Hepatocyte (in vitro differentiated cells): Measurements from ENCODE around the gene DPP8. TPM values are rescaled to one million over a fixed set of nuclear protein-coding genes. Genes with fewer than 3 reads are reported as not detected.

Experiments
- DNase-seq: peaks from one replicate; pipeline ENCODE4 v3.0.0-alpha.2; 2016; ENCODE audit warnings: low spot score
- H2AFZ ChIP-seq: fragments of 200-600 bp; sonication (generic); 2 replicates; pipeline ENCODE4 v1.6.0; 2016; ENCODE audit warnings: antibody characterized with exemption, mild to moderate bottlenecking
- H3K27ac ChIP-seq: fragments of 200-600 bp; sonication (generic); 2 replicates; pipeline ENCODE4 v1.5.1; 2016; ENCODE audit warnings: mild to moderate bottlenecking
- H3K27me3 ChIP-seq: fragments of 200-600 bp; sonication (generic); 2 replicates; pipeline ENCODE4 v1.6.1; 2016
- H3K36me3 ChIP-seq: fragments of 200-600 bp; sonication (generic); replicated peaks from 2 replicates; pipeline ENCODE4 v1.5.1; 2016; ENCODE audit warnings: low read depth; ENCODE audit not compliant: insufficient read depth
- H3K4me1 ChIP-seq: fragments of 200-600 bp; sonication (generic); 2 replicates; pipeline ENCODE4 v1.5.1; 2016; ENCODE audit warnings: mild to moderate bottlenecking, moderate library complexity; ENCODE audit not compliant: insufficient read depth
- H3K4me2 ChIP-seq: fragments of 200-600 bp; sonication (generic); 2 replicates; pipeline ENCODE4 v1.6.0; 2016
- H3K4me3 ChIP-seq: fragments of 200-600 bp; sonication (generic); 2 replicates; pipeline ENCODE4 v1.5.1; 2016; ENCODE audit warnings: mild to moderate bottlenecking
- H3K79me2 ChIP-seq: fragments of 200-600 bp; sonication (generic); 2 replicates; pipeline ENCODE4 v1.6.0; 2017; ENCODE audit warnings: mild to moderate bottlenecking
- H3K9me2 ChIP-seq: fragments of 200-600 bp; sonication (generic); replicated peaks from 2 replicates; pipeline ENCODE4 v1.6.0; 2017; ENCODE audit warnings: mild to moderate bottlenecking; ENCODE audit not compliant: insufficient read depth
- H3K9me3 ChIP-seq: fragments of 200-600 bp; sonication (generic); 2 replicates; pipeline ENCODE4 v1.5.1; 2016; ENCODE audit warnings: low read depth, mild to moderate bottlenecking
- H4K20me1 ChIP-seq: fragments of 200-600 bp; sonication (generic); 2 replicates; pipeline ENCODE4 v1.6.0; 2016; ENCODE audit warnings: mild to moderate bottlenecking; ENCODE audit not compliant: insufficient read depth, poor library complexity, severe bottlenecking
- EZH2 ChIP-seq: fragments of 200-600 bp; sonication (generic); IDR thresholded peaks from 2 replicates; pipeline ENCODE4 v1.6.1; 2016; ENCODE audit warnings: antibody characterized with exemption, mild to moderate bottlenecking, borderline replicate concordance
- EZH2phosphoT487 ChIP-seq: fragments of 200-600 bp; sonication (generic); IDR thresholded peaks from one replicate; pipeline ENCODE4 v1.6.1; 2018; ENCODE audit warnings: antibody characterized with exemption, mild to moderate bottlenecking, low read depth, moderate library complexity; ENCODE audit not compliant: unreplicated experiment, severe bottlenecking
- WGBS: methylation state at CpG from one replicate; pipeline ENCODE4 v1.1.6; 2016; ENCODE audit warnings: low lambda C conversion rate; ENCODE audit errors: missing lambda C conversion rate; 5-methylcytosine and 5-hydroxymethylcytosine counted together
- polyA plus RNA-seq: library from polyadenylated mRNA; unstranded; fragments of >200 nt; fragmentation: Nextera tagmentation; extraction: Ambion mirVana; gene quantifications from 2 replicates; pipeline ENCODE4 v1.2.1, GENCODE V29; 2016
- total RNA-seq: library from RNA; depleted of rRNA; stranded (reverse); fragments of >200 nt; gene quantifications from 2 replicates; pipeline ENCODE4 v1.2.3, GENCODE V29; 2014
- TF ChIP-seq, protein P1 (sequence below): fragments of 200-600 bp; sonication (generic); IDR thresholded peaks from 2 replicates; pipeline ENCODE4 v1.5.1; 2016; ENCODE audit warnings: antibody characterized with exemption, mild to moderate bottlenecking; ENCODE audit not compliant: poor library complexity

The DPP8 gene
- total and polyA plus RNA-seq, 2 experiments from 2014 or later, result 23.3 to 25.3 TPM

DNA sequence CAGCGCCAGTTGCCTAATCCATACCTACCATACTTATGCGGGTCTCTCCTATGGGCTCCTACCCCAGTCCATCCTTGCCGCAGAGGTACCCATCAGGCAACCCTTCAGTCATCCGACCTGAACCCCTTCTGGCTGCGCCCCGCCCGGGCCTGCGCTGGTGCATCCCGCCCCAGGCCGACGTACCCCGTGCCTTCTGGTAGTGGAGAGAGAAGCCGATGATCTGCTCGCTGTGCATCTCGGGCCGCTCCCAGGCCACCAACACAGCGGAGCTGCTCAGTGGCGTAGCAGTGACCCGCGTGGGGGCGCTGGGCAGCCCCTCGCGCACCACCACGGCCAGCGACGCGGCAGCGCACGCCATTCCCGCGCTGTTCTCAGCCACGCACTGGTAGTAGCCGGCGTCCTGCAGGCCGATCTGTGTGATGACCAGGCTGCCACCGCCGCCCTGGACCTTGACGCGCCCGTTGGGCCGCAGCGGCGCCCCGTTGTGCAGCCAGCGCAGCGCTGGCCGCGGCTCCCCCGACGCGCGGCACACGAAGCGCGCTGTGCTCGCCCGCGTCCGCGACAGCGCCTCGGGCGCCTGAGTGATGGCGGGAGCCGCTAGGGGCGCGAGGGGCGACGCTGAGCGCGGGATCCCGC lies 121.8 kb downstream of the DPP8 start:
- 75% methylated on average over 31 of the region's 72 CpGs for WGBS

DNA sequence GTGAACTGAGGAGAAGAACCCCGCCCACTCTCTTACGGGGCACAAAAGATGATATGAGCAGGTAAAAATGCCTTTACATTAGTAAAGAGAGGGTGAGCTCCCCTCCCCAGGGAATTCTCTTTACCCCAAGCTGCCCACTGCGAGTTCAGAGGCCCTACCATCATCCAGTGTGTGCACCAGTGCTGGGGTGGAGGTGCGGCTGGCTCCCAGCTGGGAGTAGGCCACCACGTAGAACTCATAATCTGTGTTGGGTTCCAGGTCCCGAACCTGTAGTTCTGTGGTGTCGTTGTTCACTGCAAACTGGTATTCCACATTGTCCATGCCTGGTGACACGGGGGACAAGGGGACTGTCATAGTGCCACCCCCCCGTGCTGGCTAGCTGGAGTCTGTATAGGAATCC lies 122.6 kb downstream of the DPP8 start:
- Histone ChIP-seq H3K4me3 (no peak overlapping the region), H3K27ac (no peak overlapping the region), H3K79me2 (no peaks in the 10 kb centered on the region), H3K36me3 (no peaks in the 10 kb centered on the region), H3K9me2 (no peaks in the 10 kb centered on the region), H2AFZ (no peak overlapping the region), H3K27me3 (peaks cover 22% of the 10 kb centered on the region), H3K4me2 (no peak overlapping the region), H3K9me3 (no peaks in the 10 kb centered on the region), H4K20me1 (no peaks in the 10 kb centered on the region), H3K4me1 (no peaks in the 10 kb centered on the region)
- TF ChIP-seq EZH2phosphoT487, result no peak
- TF ChIP-seq, protein P1, sequence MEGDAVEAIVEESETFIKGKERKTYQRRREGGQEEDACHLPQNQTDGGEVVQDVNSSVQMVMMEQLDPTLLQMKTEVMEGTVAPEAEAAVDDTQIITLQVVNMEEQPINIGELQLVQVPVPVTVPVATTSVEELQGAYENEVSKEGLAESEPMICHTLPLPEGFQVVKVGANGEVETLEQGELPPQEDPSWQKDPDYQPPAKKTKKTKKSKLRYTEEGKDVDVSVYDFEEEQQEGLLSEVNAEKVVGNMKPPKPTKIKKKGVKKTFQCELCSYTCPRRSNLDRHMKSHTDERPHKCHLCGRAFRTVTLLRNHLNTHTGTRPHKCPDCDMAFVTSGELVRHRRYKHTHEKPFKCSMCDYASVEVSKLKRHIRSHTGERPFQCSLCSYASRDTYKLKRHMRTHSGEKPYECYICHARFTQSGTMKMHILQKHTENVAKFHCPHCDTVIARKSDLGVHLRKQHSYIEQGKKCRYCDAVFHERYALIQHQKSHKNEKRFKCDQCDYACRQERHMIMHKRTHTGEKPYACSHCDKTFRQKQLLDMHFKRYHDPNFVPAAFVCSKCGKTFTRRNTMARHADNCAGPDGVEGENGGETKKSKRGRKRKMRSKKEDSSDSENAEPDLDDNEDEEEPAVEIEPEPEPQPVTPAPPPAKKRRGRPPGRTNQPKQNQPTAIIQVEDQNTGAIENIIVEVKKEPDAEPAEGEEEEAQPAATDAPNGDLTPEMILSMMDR, result no peak
- no peak for TF ChIP-seq EZH2
- no peak for DNase-seq
- WGBS, result 91% methylated on average over 9 of the region's 9 CpGs

More for the DNA sequence above, 121.8 kb downstream of the DPP8 start:
- no peaks in the 10 kb centered on the region for H3K4me1 ChIP-seq
- DNase-seq, result no peak
- H3K4me2 ChIP-seq, result no peak overlapping the region
- no peaks in the 10 kb centered on the region for H3K79me2 ChIP-seq
- no peak overlapping the region for H3K27ac ChIP-seq
- TF ChIP-seq EZH2phosphoT487 (no peak), EZH2 (no peak)
- TF ChIP-seq, protein P1, result no peak
- no peak overlapping the region for H2AFZ ChIP-seq
- H4K20me1 ChIP-seq, result no peaks in the 10 kb centered on the region
- H3K9me2 ChIP-seq, result no peaks in the 10 kb centered on the region
- H3K36me3 ChIP-seq, result no peaks in the 10 kb centered on the region
- H3K27me3 ChIP-seq, result peaks cover 22% of the 10 kb centered on the region
- H3K4me3 ChIP-seq, result no peak overlapping the region
- no peaks in the 10 kb centered on the region for H3K9me3 ChIP-seq

DNA sequence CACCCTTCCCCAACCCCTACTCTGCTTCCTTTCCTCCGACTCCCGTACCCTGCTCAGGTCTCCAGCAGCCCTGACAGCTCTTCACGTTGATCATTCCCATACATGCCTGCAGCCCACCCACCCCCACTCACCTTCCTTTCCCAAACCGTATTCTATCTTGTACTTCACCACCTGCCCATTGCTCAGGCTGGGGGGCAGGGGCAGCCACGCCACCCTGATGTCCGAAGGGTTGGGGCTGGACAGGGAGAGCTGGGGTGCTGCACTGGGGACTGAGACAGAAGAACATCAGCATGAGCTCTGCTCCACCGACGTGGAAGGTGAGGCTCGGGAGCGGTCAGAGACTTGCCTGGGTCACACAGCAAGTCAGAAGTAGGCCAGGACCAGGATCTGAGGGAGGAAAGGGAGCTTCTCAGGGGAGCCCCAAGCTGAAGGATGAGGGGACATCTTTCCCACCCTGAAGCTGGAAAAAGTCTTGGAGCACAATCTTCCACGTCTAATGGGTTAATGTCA lies 123.2 kb downstream of the DPP8 start:
- Histone ChIP-seq H3K4me1 (no peaks in the 10 kb centered on the region), H4K20me1 (no peaks in the 10 kb centered on the region), H3K9me2 (no peaks in the 10 kb centered on the region), H3K4me3 (no peak overlapping the region), H3K79me2 (no peaks in the 10 kb centered on the region), H3K9me3 (no peaks in the 10 kb centered on the region), H3K36me3 (no peaks in the 10 kb centered on the region), H3K27me3 (peaks cover 22% of the 10 kb centered on the region), H3K4me2 (no peak overlapping the region), H3K27ac (no peak overlapping the region), H2AFZ (no peak overlapping the region)
- 93% methylated on average over 11 of the region's 11 CpGs for WGBS
- no peak for DNase-seq
- TF ChIP-seq, protein P1, result no peak
- TF ChIP-seq EZH2 (no peak), EZH2phosphoT487 (no peak)
